Measurements from ENCODE around the gene FGB. TPM values are rescaled to one million over a fixed set of nuclear protein-coding genes. Genes with fewer than 3 reads are reported as not detected.
"Not testable (repeated sequence)": the region's sequence is repeated elsewhere in the genome, so short reads cannot be mapped to it uniquely, and the experiment has no call there.

Gene FGB
- total RNA-seq, 1 donor from 2014 or later, result not detected

GRCh38 chr4:154590329-154591006, 27.7 kb downstream of the FGB start, which contains the start of gene FGA:
Gene FGA, minus strand, starts transcription at chr4:154590742. Its CDS starts 55 bp downstream, at chr4:154590687.
- DNase-seq (ENCODE audit: low spot score), result no peak
- intact Hi-C loops (cut with DNase I), result no loop called here

DNA sequence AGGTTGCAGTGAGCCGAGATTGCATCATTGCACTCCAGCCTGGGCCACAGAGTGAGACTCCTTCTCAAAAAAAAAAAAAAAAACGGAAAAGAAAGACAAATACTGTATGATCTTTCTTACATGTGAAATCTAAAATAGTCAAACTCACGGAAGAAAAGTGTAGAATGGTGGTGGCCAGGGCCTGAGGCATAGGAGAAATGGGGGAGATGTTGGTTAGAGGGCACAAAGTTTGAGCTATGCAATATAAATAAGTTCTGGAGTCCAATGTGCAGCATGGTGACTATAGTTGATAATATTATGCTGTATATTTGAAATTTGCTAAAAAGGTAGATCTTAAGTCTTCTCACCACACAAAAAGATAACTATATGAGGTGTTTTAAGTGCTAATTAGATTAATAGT, 29.1 kb downstream of the FGB start:
- DNase-seq (ENCODE audit: low spot score), result no peak
- intact Hi-C loops (cut with DNase I), result no loop called here

DNA sequence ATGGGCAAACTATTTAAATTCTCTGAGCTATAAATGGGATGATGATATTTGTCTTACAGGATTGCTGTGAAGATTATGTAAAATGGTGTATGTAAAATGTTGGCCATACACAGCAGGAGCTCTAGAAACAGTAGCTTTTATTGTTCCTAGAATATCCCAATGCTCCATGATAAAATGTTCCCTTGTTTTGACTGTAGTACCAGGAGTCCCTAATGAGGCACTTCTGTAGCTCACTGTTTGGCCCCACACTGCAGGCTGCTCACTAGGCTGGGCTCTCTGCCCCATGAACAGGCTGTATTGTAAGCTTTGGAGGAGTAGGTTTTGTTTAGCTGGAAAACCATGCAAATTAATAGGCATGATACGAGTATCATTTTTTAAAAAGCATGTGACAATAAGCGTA, 31.1 kb downstream of the FGB start:
- DNase-seq (ENCODE audit: low spot score), result no peak
- intact Hi-C loops (cut with DNase I), result no loop called here

DNA sequence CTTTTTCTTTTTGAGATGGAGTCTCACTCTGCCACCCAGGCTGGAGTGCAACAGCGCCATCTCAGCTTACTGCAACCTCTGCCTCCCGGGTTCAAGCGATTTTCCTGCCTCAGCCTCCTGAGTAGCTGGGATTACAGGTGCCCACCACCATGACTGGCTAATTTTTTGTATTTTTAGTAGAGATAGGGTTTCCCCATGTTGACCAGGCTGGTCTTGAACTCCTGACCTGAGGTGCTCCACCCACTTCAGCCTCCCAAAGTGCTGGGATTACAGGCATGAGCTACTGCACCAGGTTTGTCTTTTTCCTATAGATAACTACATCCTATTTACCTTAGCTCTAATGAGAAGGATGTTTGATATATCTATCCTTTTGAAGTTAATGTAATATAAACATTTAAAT, 31.5 kb downstream of the FGB start:
- intact Hi-C loops (cut with DNase I); DNase-seq (ENCODE audit: low spot score): not testable (repeated sequence)

DNA sequence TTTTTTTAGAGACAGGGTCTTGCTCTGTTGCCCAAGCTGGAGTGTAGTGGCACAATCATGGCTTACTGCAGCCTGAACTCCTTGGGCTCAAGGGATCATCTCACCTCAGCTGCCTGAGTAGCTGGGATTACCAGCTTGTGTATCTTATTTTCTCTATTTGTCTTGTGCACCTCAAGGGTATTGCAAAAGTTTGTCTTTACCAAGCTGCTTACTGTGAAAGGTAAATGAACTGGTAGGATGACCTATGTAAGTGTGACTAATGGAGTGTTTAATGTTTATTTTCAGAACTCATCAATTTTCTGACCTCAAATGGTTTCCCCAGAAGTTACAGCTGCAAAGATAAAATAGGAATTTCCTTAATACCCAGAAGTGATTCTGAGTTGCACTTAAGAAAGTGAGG, 33.0 kb downstream of the FGB start:
- no peak for DNase-seq (ENCODE audit: low spot score)
- intact Hi-C loops (cut with DNase I), result no loop called here

DNA sequence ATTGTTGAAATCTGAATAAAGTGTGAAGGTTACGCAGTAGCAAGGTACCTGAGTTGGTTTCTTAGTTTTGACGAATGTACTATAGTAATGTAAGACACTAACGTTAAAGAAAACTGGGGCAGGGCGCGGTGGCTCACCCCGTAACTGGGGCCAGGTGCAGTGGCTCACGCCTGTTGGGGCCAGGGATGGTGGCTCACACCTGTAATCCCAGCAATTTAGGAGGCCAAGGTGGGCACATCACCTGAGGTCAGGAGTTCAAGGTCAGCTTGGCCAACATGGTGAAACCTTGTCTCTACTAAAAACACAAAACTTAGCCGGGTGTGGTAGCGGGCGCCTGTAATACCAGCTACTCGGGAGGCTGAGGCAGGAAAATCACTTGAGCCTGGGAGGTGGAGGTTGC, 34.5 kb downstream of the FGB start:
- DNase-seq (ENCODE audit: low spot score); intact Hi-C loops (cut with DNase I): not testable (repeated sequence)

DNA sequence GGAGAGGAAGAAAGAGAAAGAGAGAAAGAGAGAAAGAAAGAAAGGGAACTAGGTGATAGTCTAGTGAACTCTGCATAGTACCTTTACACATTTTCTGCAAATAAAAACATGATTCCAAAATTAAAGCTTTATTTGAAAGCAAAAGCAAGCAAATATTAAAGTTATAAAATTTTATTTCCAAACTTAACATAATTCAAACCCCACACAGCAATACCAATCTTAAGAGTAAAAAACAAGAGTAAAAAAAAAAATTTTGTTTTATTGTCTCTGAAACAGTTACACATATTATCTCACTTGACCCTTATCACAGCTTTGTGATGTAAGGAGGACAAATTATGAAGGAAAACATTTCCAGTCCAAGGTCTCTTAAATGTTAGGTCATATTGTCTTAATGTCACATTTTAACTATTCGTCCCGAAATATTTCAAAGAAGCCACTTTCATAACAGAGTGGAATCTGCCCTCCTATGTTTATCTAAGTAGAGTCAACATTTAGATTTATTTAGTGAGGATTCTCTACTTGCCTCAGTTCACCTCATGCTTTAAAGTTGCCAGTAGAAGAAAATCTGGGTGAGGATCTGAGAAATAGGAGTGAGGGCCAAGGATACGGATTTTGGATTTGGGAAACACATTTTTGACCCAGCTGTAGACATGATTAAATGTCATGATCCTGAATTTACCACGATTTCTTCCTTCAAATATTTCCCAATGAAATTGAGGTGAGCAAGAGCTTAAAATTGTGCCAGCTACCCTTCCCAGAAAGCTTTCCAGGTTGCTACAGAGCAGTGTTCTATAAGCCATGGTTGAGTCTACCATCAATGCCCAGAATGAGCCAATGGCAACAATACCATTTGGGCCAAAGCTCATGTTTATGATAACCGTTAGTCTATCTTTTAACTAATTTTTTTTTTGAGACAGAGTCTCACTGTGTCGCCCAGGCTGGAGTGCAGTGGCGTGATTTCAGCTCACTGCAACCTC, 35.3 kb downstream of the FGB start:
- DNase-seq (ENCODE audit: low spot score), result no peak
- intact Hi-C loops (cut with DNase I), result no loop called here

GRCh38 chr4:154602404-154603020, 39.7 kb downstream of the FGB start:
- DNase-seq (ENCODE audit: low spot score), result no peak
- intact Hi-C loops (cut with DNase I), result no loop called here

DNA sequence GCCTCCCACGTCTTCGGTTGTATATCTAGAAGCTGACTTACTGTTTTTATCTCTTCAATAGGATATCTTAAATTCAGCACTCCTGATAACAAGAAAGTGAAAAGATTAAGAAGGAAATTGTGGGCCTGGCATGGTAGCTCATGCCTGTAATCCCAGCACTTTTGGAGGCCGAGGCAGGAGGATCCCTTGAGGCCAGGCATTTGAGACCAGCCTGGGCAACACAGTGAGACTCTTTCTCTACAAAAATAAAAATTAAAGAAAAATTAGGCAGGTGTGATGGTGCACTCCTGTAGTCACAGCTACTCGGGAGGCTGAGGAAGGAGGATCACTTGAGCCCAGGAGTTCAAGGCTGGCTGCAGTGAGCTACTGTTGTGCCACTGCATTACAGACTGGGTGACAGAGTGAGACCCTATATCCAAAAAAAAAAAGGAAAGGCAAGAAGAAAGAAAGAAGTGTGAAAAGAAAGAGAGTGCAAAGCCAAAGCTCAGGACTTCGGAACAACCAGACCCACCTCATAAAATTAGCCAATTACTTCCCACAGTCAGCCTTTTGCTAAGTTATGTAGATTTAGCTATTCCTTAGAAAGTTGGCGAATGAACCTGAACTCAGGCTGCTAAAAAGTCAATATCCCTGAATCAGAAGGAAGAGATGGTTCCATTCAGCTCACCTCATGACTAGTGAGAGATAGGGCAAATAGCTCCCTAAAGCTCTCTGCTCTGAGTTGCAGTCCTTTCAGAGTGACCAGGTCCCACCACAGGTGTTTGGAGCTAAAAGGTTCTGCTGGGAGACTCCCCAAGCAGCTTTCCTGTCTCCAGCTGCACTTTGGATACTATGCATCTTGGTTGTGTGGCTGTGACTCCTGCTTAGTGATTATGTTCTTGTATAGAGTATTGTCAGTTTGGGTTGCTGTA, 40.5 kb downstream of the FGB start:
- no peak for DNase-seq (ENCODE audit: low spot score)

GRCh38 chr4:154604696-154605200, 41.9 kb downstream of the FGB start:
- no peak for DNase-seq (ENCODE audit: low spot score)
- intact Hi-C loops (cut with DNase I), result no loop called here

More for the DNA sequence above, 40.5 kb downstream of the FGB start:
- intact Hi-C loops (cut with DNase I), result no loop called here

- intact Hi-C loops (cut with DNase I), result no loop called here
- no peak for DNase-seq (ENCODE audit: low spot score)
Measured at GRCh38 chr4:154606728-154607723, 44.2 kb downstream of the FGB start.

GRCh38 chr4:154608361-154609252, 45.8 kb downstream of the FGB start:
- no peak for DNase-seq (ENCODE audit: low spot score)
- intact Hi-C loops (cut with DNase I), result no loop called here

GRCh38 chr4:154609532-154609931, 46.7 kb downstream of the FGB start:
- intact Hi-C loops (cut with DNase I), result no loop called here
- no peak for DNase-seq (ENCODE audit: low spot score)

GRCh38 chr4:154610582-154610981, 47.8 kb downstream of the FGB start:
- DNase-seq (ENCODE audit: low spot score), result no peak
- intact Hi-C loops (cut with DNase I), result no loop called here

DNA sequence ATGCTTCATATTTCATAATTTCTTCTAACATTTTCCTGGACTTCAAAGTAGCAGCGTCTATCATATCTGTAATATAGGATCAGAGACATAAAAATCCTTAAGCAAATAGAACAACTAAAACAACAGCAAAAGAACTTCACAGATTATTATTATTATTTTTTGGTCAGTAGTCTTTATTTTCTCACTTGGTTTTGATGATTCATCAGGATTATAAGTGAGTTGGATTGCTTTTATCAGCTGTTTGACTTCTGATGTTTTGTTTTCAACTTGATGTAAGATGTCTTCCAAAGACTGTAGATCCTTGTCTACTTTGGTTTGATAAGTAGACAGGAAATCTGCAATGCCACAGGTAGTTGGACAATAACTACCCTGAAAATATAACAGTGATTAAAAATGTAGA, 49.0 kb downstream of the FGB start:
- intact Hi-C loops (cut with DNase I), result no loop called here

DNA sequence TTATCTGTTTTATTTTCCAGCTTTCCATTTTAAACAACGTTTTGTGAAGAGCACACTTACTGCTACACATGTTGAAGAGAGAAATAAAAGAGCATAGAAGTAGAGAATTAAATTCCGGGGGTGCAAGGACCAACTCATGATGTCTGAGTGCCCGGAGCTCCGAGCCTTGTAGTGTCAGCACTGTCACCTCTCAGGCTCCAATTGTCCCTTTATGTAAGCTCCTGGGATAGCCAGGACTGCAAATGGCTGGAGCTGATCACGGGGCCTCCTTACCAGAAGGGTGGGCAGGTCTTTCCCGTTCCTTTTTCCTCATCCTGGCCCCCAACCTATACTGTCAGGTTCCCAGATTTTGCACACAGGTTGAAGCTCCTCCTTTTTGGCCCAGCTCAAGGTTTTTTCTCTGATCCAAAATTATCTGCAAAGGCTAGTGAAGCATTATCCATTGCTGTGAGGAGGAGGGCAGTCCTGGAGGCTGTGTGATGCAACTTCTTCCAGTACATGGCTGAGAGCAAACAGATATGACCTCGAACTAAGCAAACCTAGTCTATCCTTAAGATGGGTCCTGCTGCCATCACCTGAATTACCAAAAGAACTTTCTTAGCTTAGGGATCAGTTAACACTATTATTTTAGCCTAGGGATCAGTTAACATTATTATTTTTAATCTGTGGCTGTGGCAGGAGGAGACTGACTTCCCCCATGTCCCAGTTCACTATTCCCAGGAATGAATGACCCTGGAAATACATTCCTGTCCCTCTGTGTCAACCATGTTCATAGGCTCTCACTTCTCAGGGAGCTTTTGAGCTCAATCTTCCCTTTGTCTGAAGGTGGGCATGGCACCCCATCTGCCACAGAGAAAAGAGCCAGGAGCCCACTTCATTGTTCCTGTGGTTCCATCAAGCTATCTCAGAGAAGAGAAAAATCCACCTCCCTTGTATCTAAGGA, 49.9 kb downstream of the FGB start, which contains the start of gene FGG:
TSS of gene FGG (minus strand) at position 185 of the 943 bp plus-strand sequence. CDS start at position 138, 47 bp downstream.
- no peak for DNase-seq (ENCODE audit: low spot score)
- intact Hi-C loops (cut with DNase I), result no loop called here

More for the DNA sequence above, 49.0 kb downstream of the FGB start:
- DNase-seq (ENCODE audit: low spot score), result no peak
